Activated CD8-positive, alpha-beta T cell treated with anti-CD3 and anti-CD28 coated beads for 36 hours (primary cell): Measurements from ENCODE around the gene OSGIN1. TPM values are rescaled to one million over a fixed set of nuclear protein-coding genes. Genes with fewer than 3 reads are reported as not detected.
A peak's percentile ranks its signal among the peaks of the same experiment; 100 is the strongest.

Experiments used
- ATAC-seq: fragments of 200-7000 bp; cut with Tn5 transposase; one replicate; pipeline ENCODE4 v1.10.0; 2021; ENCODE audit warnings: mild to moderate bottlenecking, moderate library complexity
- CTCF ChIA-PET: fragments of 350-600 bp; sonication (Branson Sonifier 250); formaldehyde crosslinking; loops from one replicate; lab custom pipeline; 2021; ENCODE audit warnings: antibody characterized with exemption; lab: Charles Lee
- POLR2A ChIA-PET: fragments of 350-600 bp; sonication (Branson Sonifier 250); formaldehyde crosslinking; loops from one replicate; lab custom pipeline; 2021; ENCODE audit warnings: antibody characterized with exemption; lab: Charles Lee
- DNase-seq: peaks from one replicate; pipeline ENCODE4 v3.0.0-alpha.2; 2020
- H3K27ac Mint-ChIP-seq: one replicate; pipeline ENCODE4 v1.8.0; 2021; ENCODE audit warnings: mild to moderate bottlenecking, mixed read lengths
- H3K27me3 Mint-ChIP-seq: one replicate; pipeline ENCODE4 v1.8.0; 2021; ENCODE audit warnings: mixed read lengths
- H3K36me3 Mint-ChIP-seq: one replicate; pipeline ENCODE4 v1.8.0; 2021; ENCODE audit warnings: low read depth, mixed read lengths
- H3K4me1 Mint-ChIP-seq: one replicate; pipeline ENCODE4 v1.8.0; 2021; ENCODE audit warnings: low read depth, mixed read lengths
- H3K4me3 Mint-ChIP-seq: one replicate; pipeline ENCODE4 v1.8.0; 2021; ENCODE audit warnings: mild to moderate bottlenecking, moderate library complexity, mixed read lengths
- H3K9me3 Mint-ChIP-seq: one replicate; pipeline ENCODE4 v1.8.0; 2021; ENCODE audit warnings: mixed read lengths
- CTCF ChIP-seq: fragments of 200-600 bp; IDR thresholded peaks from one replicate; pipeline ENCODE4 v1.8.0; 2022; ENCODE audit warnings: antibody characterized with exemption, mild to moderate bottlenecking
- intact Hi-C: fragments of 100-400 bp; cut with micrococcal nuclease; formaldehyde crosslinking; loops from one replicate; pipeline ENCODE4 v1.10.0; 2022
- total RNA-seq, 2 experiments: library from RNA; stranded (reverse); gene quantifications; one replicate each; pipeline ENCODE4 v1.2.3, GENCODE V29; 2021

Gene OSGIN1
- total RNA-seq, 2 experiments from 2014 or later: 0.56 to 0.67 TPM

GRCh38 chr16:83951544-83951943 lies 1.5 kb upstream of the OSGIN1 start:
- H3K36me3 Mint-ChIP-seq: no peaks in the 10 kb centered on the region
- ChIA-PET POLR2A (no interaction called here), CTCF (no interaction called here)
- H3K27ac Mint-ChIP-seq: no peak overlapping the region
- ATAC-seq (no peak), DNase-seq (peak; percentile 14)
- peaks cover 8% of the 10 kb centered on the region for H3K4me1 Mint-ChIP-seq
- no peak for TF ChIP-seq CTCF
- H3K9me3 Mint-ChIP-seq: no peaks in the 10 kb centered on the region
- peaks cover 17% of the 10 kb centered on the region for H3K27me3 Mint-ChIP-seq
- intact Hi-C loops: loop anchor here (10.0 kb wide), 1 partner anchor 223 kb away; no protein-coding TSS in a partner anchor
- no peak overlapping the region for H3K4me3 Mint-ChIP-seq

- DNase-seq: no peak
- no peaks in the 10 kb centered on the region for H3K36me3 Mint-ChIP-seq
- no peak for TF ChIP-seq CTCF
- H3K4me1 Mint-ChIP-seq: peaks cover 8% of the 10 kb centered on the region
- H3K4me3 Mint-ChIP-seq: no peak overlapping the region
- intact Hi-C loops: loop anchor here (10.0 kb wide), 1 partner anchor 222 kb away; no protein-coding TSS in a partner anchor
- no peaks in the 10 kb centered on the region for H3K9me3 Mint-ChIP-seq
- ChIA-PET POLR2A (no interaction called here), CTCF (interaction anchor here (2.9 kb wide), 1 partner anchor 112 kb away, joined by 25 read pairs; no protein-coding TSS in a partner anchor)
- H3K27ac Mint-ChIP-seq: peak overlapping the region; percentile 11
- peaks cover 17% of the 10 kb centered on the region for H3K27me3 Mint-ChIP-seq
- no peak for ATAC-seq
Measured at GRCh38 chr16:83952587-83952939, 477 bp upstream of the OSGIN1 start.

- peak; percentile 44 for TF ChIP-seq CTCF
Measured at GRCh38 chr16:83953796-83954576, 946 bp downstream of the OSGIN1 start.

GRCh38 chr16:83954577-83955016 lies 1.6 kb downstream of the OSGIN1 start:
- Mint-ChIP-seq H3K4me3 (no peak overlapping the region), H3K27ac (no peak overlapping the region), H3K4me1 (peaks cover 8% of the 10 kb centered on the region), H3K27me3 (peaks cover 17% of the 10 kb centered on the region), H3K9me3 (no peaks in the 10 kb centered on the region), H3K36me3 (no peaks in the 10 kb centered on the region)
- TF ChIP-seq CTCF: no peak
- intact Hi-C loops: loop anchor here (5.0 to 10.0 kb wide), 2 partner anchors 113 to 220 kb away; no protein-coding TSS in a partner anchor
- DNase-seq (no peak), ATAC-seq (no peak)
- POLR2A ChIA-PET: interaction anchor here (1.1 to 1.3 kb wide), 3 partner anchors 11 to 162 kb away, joined by 3 to 4 read pairs (median 3); partner anchors contain the start of gene MBTPS1
- CTCF ChIA-PET: interaction anchor here (0.8 to 2.9 kb wide), 11 partner anchors 10 to 233 kb away, joined by 3 to 25 read pairs (median 5); no protein-coding TSS in a partner anchor

More at GRCh38 chr16:83953796-83954576, 946 bp downstream of the OSGIN1 start:
- Mint-ChIP-seq H3K36me3 (no peaks in the 10 kb centered on the region), H3K9me3 (no peaks in the 10 kb centered on the region), H3K27me3 (peaks cover 17% of the 10 kb centered on the region), H3K4me3 (no peak overlapping the region), H3K4me1 (peaks cover 8% of the 10 kb centered on the region), H3K27ac (no peak overlapping the region)
- POLR2A ChIA-PET: interaction anchor here (0.5 to 1.3 kb wide), 3 partner anchors 112 to 234 kb away, joined by 3 to 4 read pairs (median 3); partner anchors contain the start of gene MBTPS1
- intact Hi-C loops: loop anchor here (10.0 kb wide), 1 partner anchor 221 kb away; no protein-coding TSS in a partner anchor
- ATAC-seq (peak; percentile 41), DNase-seq (peak; percentile 35)
- CTCF ChIA-PET: interaction anchor here (0.8 to 2.9 kb wide), 15 partner anchors 10 to 552 kb away, joined by 3 to 25 read pairs (median 4); partner anchors contain the start of gene TAF1C
